GM18520 (cell line): Measurements from ENCODE around the gene CLEC4M.
"Not testable (repeated sequence)": the region's sequence is repeated elsewhere in the genome, so short reads cannot be mapped to it uniquely, and the experiment has no call there.

Experiments used
- ATAC-seq: cut with Tn5 transposase; IDR thresholded peaks from one replicate; pipeline ENCODE4 v1.9.1; 2021; ENCODE audit not compliant: unreplicated experiment

Gene CLEC4M

GRCh38 chr19:7772752-7773291, 9.8 kb downstream of the CLEC4M start:
- no peak for ATAC-seq

GRCh38 chr19:7773841-7774240, 10.8 kb downstream of the CLEC4M start:
- no peak for ATAC-seq

GRCh38 chr19:7775761-7776160, 12.7 kb downstream of the CLEC4M start:
- no peak for ATAC-seq

GRCh38 chr19:7778081-7778480, 15.0 kb downstream of the CLEC4M start:
- no peak for ATAC-seq

GRCh38 chr19:7779631-7780486, 16.8 kb downstream of the CLEC4M start:
- ATAC-seq = no peak

- no peak for ATAC-seq
Measured at GRCh38 chr19:7781157-7781556, 18.1 kb downstream of the CLEC4M start.

- ATAC-seq = no peak
Measured at GRCh38 chr19:7783991-7784423, 21.0 kb downstream of the CLEC4M start.

- no peak for ATAC-seq
Measured at GRCh38 chr19:7784856-7785255, 21.8 kb downstream of the CLEC4M start.

GRCh38 chr19:7787141-7787540, 24.1 kb downstream of the CLEC4M start:
- no peak for ATAC-seq

GRCh38 chr19:7787602-7788177, 24.6 kb downstream of the CLEC4M start:
- no peak for ATAC-seq

GRCh38 chr19:7788178-7788932, 25.3 kb downstream of the CLEC4M start:
- ATAC-seq = no peak

GRCh38 chr19:7788933-7789323, 25.9 kb downstream of the CLEC4M start:
- no peak for ATAC-seq

- no peak for ATAC-seq
Measured at GRCh38 chr19:7789447-7789846, 26.4 kb downstream of the CLEC4M start.

- ATAC-seq = no peak
Measured at GRCh38 chr19:7790416-7790815, 27.4 kb downstream of the CLEC4M start.

- ATAC-seq = no peak
Measured at GRCh38 chr19:7792281-7792680, 29.2 kb downstream of the CLEC4M start.

GRCh38 chr19:7792701-7793100, 29.7 kb downstream of the CLEC4M start:
- ATAC-seq = not testable (repeated sequence)

GRCh38 chr19:7793493-7793892, 30.4 kb downstream of the CLEC4M start:
- no peak for ATAC-seq

- ATAC-seq = no peak
Measured at GRCh38 chr19:7795555-7796161, 32.6 kb downstream of the CLEC4M start.

GRCh38 chr19:7799640-7800355, 36.8 kb downstream of the CLEC4M start:
- ATAC-seq = no peak

- ATAC-seq = no peak
Measured at GRCh38 chr19:7801020-7801570, 38.1 kb downstream of the CLEC4M start.
